A673 (cell line): ENCODE data around the gene SNTG2. TPM values are rescaled to one million over a fixed set of nuclear protein-coding genes. Genes with fewer than 3 reads are reported as not detected.

Experiments
- BruUV-seq: library from RNA; stranded (reverse); fragments of 400-500 nt; replicated peaks from 2 replicates; lab custom pipeline; 2021; lab: Mats Ljungman, UMichigan
- CTCF ChIA-PET: fragments of 300-600 bp; sonication (Branson Sonifier 250); formaldehyde crosslinking; loops from one replicate; lab custom pipeline; 2022; ENCODE audit warnings: antibody characterized with exemption; lab: Charles Lee
- POLR2A ChIA-PET: fragments of 300-600 bp; sonication (Branson Sonifier 250); formaldehyde crosslinking; loops from one replicate; lab custom pipeline; 2022; ENCODE audit warnings: antibody characterized with exemption; ENCODE audit not compliant: low non-redundant PET; lab: Charles Lee
- DNase-seq: peaks from one replicate; pipeline ENCODE4 v3.0.0-alpha.2; 2015; ENCODE audit warnings: low spot score
- H3K27ac ChIP-seq: fragments of 200-600 bp; sonication (generic); 2 replicates; pipeline ENCODE4 v1.5.1; 2016; ENCODE audit warnings: mixed run types, low read depth, mild to moderate bottlenecking, mixed read lengths, antibody characterized with exemption, low read length; ENCODE audit not compliant: poor library complexity, severe bottlenecking
- H3K27me3 ChIP-seq: fragments of 200-600 bp; sonication (generic); replicated peaks from 2 replicates; pipeline ENCODE4 v1.6.1; 2017; ENCODE audit warnings: mixed run types, low read depth, mild to moderate bottlenecking, mixed read lengths, antibody characterized with exemption, low read length; ENCODE audit not compliant: insufficient read depth, poor library complexity
- H3K36me3 ChIP-seq: fragments of 200-600 bp; sonication (generic); 2 replicates; pipeline ENCODE4 v1.6.1; 2016; ENCODE audit warnings: mixed run types, mild to moderate bottlenecking, mixed read lengths, antibody characterized with exemption, low read length; ENCODE audit not compliant: insufficient read depth, poor library complexity, severe bottlenecking
- H3K4me1 ChIP-seq: fragments of 200-600 bp; sonication (generic); 2 replicates; pipeline ENCODE4 v1.6.1; 2017; ENCODE audit warnings: mixed run types, mild to moderate bottlenecking, mixed read lengths, antibody characterized with exemption, low read length; ENCODE audit not compliant: insufficient read depth, poor library complexity, severe bottlenecking
- H3K4me3 ChIP-seq: fragments of 200-600 bp; sonication (generic); 2 replicates; pipeline ENCODE4 v1.5.1; 2016; ENCODE audit warnings: low read depth, mixed run types, mild to moderate bottlenecking, mixed read lengths, low read length; ENCODE audit not compliant: poor library complexity, severe bottlenecking
- H3K9me3 ChIP-seq: fragments of 200-600 bp; sonication (generic); 2 replicates; pipeline ENCODE4 v1.6.1; 2016; ENCODE audit warnings: mixed run types, low read depth, mild to moderate bottlenecking, mixed read lengths, antibody characterized with exemption, low read length; ENCODE audit not compliant: poor library complexity, severe bottlenecking
- CTCF ChIP-seq: fragments of 300-800, 200-600 bp; sonication (generic); conservative IDR thresholded peaks from 2 replicates; pipeline ENCODE4 v1.5.1; 2017; ENCODE audit warnings: low read depth, mild to moderate bottlenecking, antibody characterized with exemption, low read length, moderate library complexity, mixed read lengths
- EZH2 ChIP-seq: fragments of 200-600 bp; sonication (generic); IDR thresholded peaks from 2 replicates; pipeline ENCODE4 v1.6.1; 2017; ENCODE audit warnings: borderline replicate concordance, low read depth, mild to moderate bottlenecking, mixed read lengths, antibody characterized with exemption, low read length; ENCODE audit not compliant: poor library complexity, severe bottlenecking
- intact Hi-C: fragments of 100-400 bp; cut with micrococcal nuclease; formaldehyde crosslinking; loops from one replicate; pipeline ENCODE4 v1.10.0; 2022; ENCODE audit not compliant: unreplicated experiment
- total RNA-seq: library from RNA; stranded (reverse); gene quantifications from 2 replicates; pipeline ENCODE4 v1.2.3, GENCODE V29; 2021

The SNTG2 gene
- total RNA-seq, 1 experiment from 2014 or later: 3.7 TPM

GRCh38 chr2:974054-974453, 23.4 kb downstream of the SNTG2 start:
- peaks cover 8% of the 10 kb centered on the region for H3K9me3 ChIP-seq
- peaks cover 10% of the 10 kb centered on the region for H3K4me1 ChIP-seq
- H3K27me3 ChIP-seq: no peaks in the 10 kb centered on the region
- ChIA-PET CTCF (no interaction called here), POLR2A (interaction anchor here (0.6 kb wide), 1 partner anchor 11 kb away, joined by 11 read pairs; no protein-coding TSS in a partner anchor)
- H3K4me3 ChIP-seq: no peak overlapping the region
- no peak overlapping the region for H3K27ac ChIP-seq
- BruUV-seq: no TSS peak
- intact Hi-C loops: no loop called here
- H3K36me3 ChIP-seq: no peaks in the 10 kb centered on the region
- DNase-seq: no peak
- TF ChIP-seq CTCF (no peak), EZH2 (no peak)

DNA sequence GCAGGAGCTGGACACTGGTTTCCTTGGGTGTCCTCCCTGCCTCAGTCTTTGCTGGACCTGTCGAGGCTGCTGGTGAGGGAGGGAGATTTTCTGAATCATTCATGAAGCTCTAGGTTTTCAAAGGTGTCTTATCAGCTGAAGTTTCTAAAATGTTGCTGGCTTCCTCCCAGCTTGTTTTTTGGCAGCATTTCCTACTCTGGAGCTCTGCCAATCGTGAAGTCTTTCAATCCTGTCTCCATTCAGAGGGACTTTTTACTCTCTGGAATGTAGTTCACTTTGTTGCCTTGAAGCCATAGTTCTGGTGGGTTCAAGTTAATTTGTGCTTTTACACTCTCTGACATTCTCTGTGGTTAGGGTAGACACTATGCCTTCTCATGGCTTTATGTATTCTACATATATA, 23.9 kb downstream of the SNTG2 start:
- Histone ChIP-seq H3K27me3 (no peaks in the 10 kb centered on the region), H3K27ac (no peak overlapping the region), H3K4me1 (peaks cover 13% of the 10 kb centered on the region), H3K36me3 (no peaks in the 10 kb centered on the region), H3K9me3 (peaks cover 3% of the 10 kb centered on the region), H3K4me3 (no peak overlapping the region)
- TF ChIP-seq EZH2: no peak
- TF ChIP-seq CTCF: no peak
- no TSS peak for BruUV-seq
- POLR2A ChIA-PET: interaction anchor here (0.6 kb wide), 1 partner anchor 11 kb away, joined by 11 read pairs; no protein-coding TSS in a partner anchor
- peak; percentile 55 for DNase-seq
- CTCF ChIA-PET: no interaction called here
- intact Hi-C loops: no loop called here

DNA sequence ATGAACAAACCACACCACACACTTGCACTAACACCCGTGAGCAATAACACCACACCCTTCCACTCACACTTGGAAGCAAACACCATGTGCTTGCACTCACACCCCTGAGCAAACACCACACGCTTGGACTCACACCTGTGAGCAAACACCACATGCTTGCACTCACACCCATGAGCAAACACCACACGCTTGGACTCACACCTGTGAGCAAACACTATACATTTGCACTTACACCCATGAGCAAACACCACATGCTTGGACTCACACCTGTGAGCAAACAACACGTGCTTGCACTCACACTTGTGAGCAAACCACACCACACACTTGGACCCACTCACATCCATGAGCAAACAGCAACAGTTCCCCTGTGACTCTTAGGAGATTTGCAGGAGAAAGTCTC, 24.4 kb downstream of the SNTG2 start:
- Histone ChIP-seq H3K4me1 (peaks cover 14% of the 10 kb centered on the region), H3K36me3 (no peaks in the 10 kb centered on the region), H3K27ac (no peak overlapping the region), H3K27me3 (no peaks in the 10 kb centered on the region), H3K9me3 (no peaks in the 10 kb centered on the region), H3K4me3 (no peak overlapping the region)
- CTCF ChIA-PET: no interaction called here
- BruUV-seq: no TSS peak
- no peak for DNase-seq
- TF ChIP-seq EZH2: no peak
- TF ChIP-seq CTCF: no peak
- POLR2A ChIA-PET: no interaction called here
- intact Hi-C loops: no loop called here
